ENCODE data around the gene SUN5. TPM values are rescaled to one million over a fixed set of nuclear protein-coding genes. Genes with fewer than 3 reads are reported as not detected.

Gene SUN5
- total and polyA plus RNA-seq, 5 experiments from 2014 or later: not detected

DNA sequence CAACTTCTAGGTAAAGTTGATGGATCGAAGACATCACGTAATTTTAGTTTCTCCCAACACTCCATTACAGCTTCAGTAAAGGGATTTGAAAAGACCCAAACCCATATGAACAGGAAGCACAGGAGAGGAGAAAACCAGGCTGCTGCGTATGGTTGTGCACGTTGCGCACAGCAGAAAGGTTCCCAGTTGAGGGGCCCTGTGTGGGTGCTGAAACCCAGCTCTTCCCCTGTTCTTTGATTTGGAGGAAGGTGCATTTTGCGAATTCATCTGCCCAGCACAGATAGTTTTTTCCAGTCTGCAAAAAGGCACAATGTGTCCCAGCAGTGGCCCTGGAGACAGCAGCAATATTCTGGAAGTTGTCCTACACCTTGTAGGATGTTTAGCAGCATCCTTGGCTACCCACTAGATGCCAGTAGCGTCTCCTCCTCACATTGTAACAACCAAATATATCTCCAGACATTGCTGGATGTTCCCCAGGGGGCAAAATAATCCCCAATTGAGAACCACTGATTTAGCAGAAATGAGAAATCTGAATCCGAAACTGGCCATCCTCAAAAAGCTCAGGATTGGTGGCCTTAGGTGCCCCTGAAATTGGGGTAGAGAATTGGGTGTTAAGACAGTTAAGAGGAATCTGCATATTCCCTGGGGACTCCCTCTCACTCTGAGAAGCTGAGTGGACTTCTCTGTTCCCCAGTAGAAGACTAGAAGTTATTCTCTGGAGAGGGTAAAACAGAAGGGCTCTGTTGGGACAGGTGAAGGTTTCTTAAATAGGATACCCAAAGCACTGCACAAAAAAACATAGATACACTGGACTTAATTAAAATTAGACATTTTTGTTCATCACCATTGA lies 12.2 kb downstream of the SUN5 start:
- Mint-ChIP-seq H3K27ac (peak overlapping the region in 8 of 10 donors; percentile 49 to 83 (median 62)), H3K36me3 (peaks cover 0 to 3% (median 0%) of the 10 kb centered on the region in 3 donors), H3K4me1 (peaks cover 17 to 55% (median 46%) of the 10 kb centered on the region in 4 donors), H3K27me3 (no peaks in the 10 kb centered on the region), H3K4me3 (peak overlapping the region in 5 of 10 donors; percentile 30 to 48 (median 44)), H3K9me3 (peaks cover 0 to 10% (median 0%) of the 10 kb centered on the region in 9 donors)
- POLR2A ChIA-PET: interaction anchor here (0.7 to 0.9 kb wide), 2 partner anchors 19 to 24 kb away, joined by 3 read pairs; no protein-coding TSS in a partner anchor
- DNase-seq (no peak), ATAC-seq (no peak)

DNA sequence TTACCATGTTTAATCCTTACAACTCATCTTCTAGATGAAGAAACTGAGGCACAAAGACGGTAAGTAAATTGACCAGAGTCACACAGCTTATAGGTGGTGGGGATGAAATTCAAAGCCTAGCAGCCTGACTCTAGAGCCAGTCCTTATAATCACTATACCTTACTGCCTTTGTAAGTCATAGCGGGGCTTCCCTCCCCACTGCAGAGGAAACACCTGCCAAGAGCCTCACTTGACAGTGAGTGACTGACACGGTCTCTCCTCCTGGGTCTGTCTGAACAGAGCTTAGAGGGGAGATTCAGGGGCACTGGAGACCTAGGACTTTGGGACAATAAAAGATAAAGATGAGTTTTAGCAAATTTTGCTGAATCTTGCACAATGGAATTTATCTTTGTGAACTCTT lies 12.8 kb downstream of the SUN5 start:
- Mint-ChIP-seq H3K4me1 (peaks cover 18 to 50% (median 43%) of the 10 kb centered on the region in 4 donors), H3K36me3 (peaks cover 0 to 3% (median 0%) of the 10 kb centered on the region in 3 donors), H3K4me3 (peak overlapping the region in 6 of 10 donors; percentile 16 to 48 (median 43)), H3K27me3 (no peaks in the 10 kb centered on the region), H3K27ac (peak overlapping the region in 8 of 10 donors; percentile 49 to 83 (median 62)), H3K9me3 (peaks cover 0 to 10% (median 0%) of the 10 kb centered on the region in 9 donors)
- POLR2A ChIA-PET: interaction anchor here (0.9 kb wide), 1 partner anchor 18 kb away, joined by 3 read pairs; no protein-coding TSS in a partner anchor
- peak in 2 of 10 donors; percentile 23 to 37 for DNase-seq
- ATAC-seq: peak; percentile 70 to 71

DNA sequence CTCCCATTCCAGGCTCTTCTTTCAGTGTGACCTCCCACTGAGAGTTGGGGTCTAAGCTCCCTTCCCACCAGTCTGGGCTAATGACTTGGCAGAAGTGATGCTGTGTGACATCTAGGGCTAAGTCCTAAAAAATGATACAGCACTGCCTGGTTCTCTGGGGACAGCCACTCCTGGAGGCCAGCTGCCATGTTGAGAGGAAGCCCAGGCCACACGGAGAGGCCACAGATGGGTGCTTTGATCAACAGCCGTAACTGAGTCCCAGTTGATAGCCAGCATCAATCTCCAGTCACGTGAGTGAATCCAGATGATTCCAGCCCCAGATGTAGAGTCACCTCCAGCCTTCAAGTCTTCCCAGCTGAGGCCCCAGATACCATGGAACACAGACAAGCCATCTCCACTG lies 13.8 kb downstream of the SUN5 start:
- no peaks in the 10 kb centered on the region for H3K27me3 Mint-ChIP-seq
- peak overlapping the region in 1 of 10 donors; percentile 47 for H3K27ac Mint-ChIP-seq
- no peak for DNase-seq
- no peak overlapping the region for H3K4me3 Mint-ChIP-seq
- H3K36me3 Mint-ChIP-seq: peaks cover 0 to 3% (median 0%) of the 10 kb centered on the region in 3 donors
- H3K4me1 Mint-ChIP-seq: peaks cover 19 to 54% (median 44%) of the 10 kb centered on the region in 4 donors
- POLR2A ChIA-PET: interaction anchor here (2.0 kb wide), 1 partner anchor 17 kb away, joined by 6 read pairs; no protein-coding TSS in a partner anchor
- peaks cover 0 to 6% (median 0%) of the 10 kb centered on the region in 9 donors for H3K9me3 Mint-ChIP-seq
- ATAC-seq: no peak

DNA sequence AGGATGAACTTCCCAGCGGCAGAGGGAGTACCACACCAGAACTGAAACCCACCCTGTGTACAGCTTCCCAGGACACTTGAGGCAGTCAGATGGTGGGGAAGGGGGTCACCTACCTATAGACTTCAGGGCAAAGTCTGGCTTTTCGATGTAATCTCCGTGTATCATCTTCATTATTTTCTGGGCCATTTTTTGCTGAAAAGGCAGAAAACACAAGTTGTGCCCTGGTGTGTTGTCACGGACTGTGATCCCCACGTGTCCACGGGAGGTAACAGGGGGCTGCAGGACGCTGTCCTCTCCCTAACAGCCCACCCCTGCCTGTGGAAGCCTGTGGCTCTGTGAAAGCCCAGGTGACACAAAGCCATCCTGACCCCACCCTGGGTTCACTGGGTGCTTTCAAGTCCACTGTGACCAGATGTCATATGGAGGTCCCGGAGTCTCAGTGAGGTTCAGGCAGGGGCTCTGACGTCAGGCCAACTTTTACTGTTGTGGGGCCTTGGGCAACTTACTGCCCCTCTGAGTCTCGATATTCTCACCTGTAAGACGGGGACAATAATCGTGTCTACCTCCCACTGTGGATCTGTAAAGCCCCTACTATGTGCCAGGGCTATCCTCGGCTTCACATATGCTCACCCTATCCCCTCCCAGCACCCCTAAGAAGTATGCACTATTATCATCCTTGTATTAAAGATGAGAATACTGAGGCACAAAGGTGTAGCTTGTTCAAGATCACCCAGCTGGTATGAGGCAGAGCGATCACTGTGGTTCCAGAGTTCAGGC lies 14.5 kb downstream of the SUN5 start:
- H3K4me1 Mint-ChIP-seq: peaks cover 19 to 53% (median 44%) of the 10 kb centered on the region in 4 donors
- POLR2A ChIA-PET: interaction anchor here (2.0 kb wide), 1 partner anchor 16 kb away, joined by 6 read pairs; no protein-coding TSS in a partner anchor
- H3K27ac Mint-ChIP-seq: peak overlapping the region in 4 of 10 donors; percentile 22 to 76 (median 56)
- ATAC-seq (no peak), DNase-seq (no peak)
- no peak overlapping the region for H3K4me3 Mint-ChIP-seq
- H3K36me3 Mint-ChIP-seq: no peaks in the 10 kb centered on the region
- H3K27me3 Mint-ChIP-seq: no peaks in the 10 kb centered on the region
- peaks cover 0 to under 1% (median 0%) of the 10 kb centered on the region in 9 donors for H3K9me3 Mint-ChIP-seq

DNA sequence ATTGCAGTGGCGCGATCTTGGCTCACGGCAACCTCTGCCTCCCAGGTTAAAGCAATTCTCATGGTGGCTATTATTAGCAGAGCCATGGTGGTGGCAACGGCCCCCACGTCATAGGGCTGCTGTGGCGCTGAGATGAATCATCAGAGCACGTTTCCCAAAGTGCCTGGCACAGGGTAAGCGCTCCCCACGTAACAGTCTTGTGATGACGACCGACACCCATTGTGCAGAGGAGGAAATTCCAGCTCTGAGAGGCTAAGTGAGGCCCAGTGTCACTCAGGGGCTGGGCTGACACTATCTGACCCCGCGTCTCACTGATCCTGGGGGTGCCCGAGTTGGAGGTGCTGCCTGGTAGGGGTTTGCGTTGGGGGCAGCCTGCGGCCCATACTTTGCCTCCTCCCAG lies 16.2 kb downstream of the SUN5 start:
- Mint-ChIP-seq H3K27me3 (no peaks in the 10 kb centered on the region), H3K27ac (peak overlapping the region in 3 of 10 donors; percentile 33 to 76 (median 67)), H3K36me3 (no peaks in the 10 kb centered on the region), H3K9me3 (no peaks in the 10 kb centered on the region), H3K4me3 (no peak overlapping the region), H3K4me1 (peaks cover 9 to 53% (median 37%) of the 10 kb centered on the region in 4 donors)
- ATAC-seq: no peak
- no peak for DNase-seq
- POLR2A ChIA-PET: interaction anchor here (1.6 kb wide), 1 partner anchor 17 kb away, joined by 4 read pairs; no protein-coding TSS in a partner anchor

GRCh38 chr20:32987044-32987825 lies 17.0 kb downstream of the SUN5 start:
- Mint-ChIP-seq H3K4me1 (peaks cover 13 to 49% (median 31%) of the 10 kb centered on the region in 4 donors), H3K36me3 (no peaks in the 10 kb centered on the region), H3K27ac (peak overlapping the region in 1 of 10 donors; percentile 50), H3K9me3 (no peaks in the 10 kb centered on the region), H3K27me3 (no peaks in the 10 kb centered on the region), H3K4me3 (no peak overlapping the region)
- ATAC-seq: no peak
- POLR2A ChIA-PET: interaction anchor here (2.7 kb wide), 1 partner anchor 15 kb away, joined by 15 read pairs; no protein-coding TSS in a partner anchor
- no peak for DNase-seq

DNA sequence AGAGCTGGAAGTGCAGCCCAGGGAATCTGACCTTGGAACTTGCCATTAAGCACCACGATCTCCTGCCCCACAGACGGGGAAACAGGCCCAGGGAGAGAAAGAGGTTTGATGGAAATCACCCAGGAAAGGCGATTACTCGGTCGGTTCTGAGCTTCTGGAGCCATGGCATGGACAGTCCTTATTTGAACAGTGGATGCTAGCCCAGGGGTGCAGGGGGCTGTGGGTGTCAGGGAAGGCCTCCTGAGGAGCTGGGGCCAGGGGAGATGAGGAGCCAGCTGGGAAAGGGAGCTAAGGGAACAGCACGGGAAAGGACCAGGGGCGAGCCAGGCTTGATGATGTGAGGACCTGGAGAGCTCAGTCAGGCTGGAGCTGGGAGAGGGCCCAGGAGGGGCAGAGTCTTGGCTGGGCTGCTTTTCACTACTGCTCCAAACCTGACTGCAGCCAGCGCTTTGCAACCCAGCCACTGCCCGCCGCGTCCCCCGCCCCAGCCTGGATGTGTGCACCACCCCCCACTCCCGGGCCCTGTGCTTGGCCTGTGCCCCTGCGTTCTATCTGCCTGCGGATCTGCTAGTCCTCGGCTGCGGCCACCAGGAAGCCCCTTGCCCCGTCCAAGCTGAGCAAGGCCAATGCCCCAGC lies 17.8 kb downstream of the SUN5 start:
- Mint-ChIP-seq H3K4me1 (peaks cover 10 to 46% (median 28%) of the 10 kb centered on the region in 4 donors), H3K9me3 (no peaks in the 10 kb centered on the region), H3K27me3 (no peaks in the 10 kb centered on the region), H3K36me3 (no peaks in the 10 kb centered on the region), H3K4me3 (no peak overlapping the region), H3K27ac (peak overlapping the region in 5 of 10 donors; percentile 42 to 81 (median 53))
- no peak for DNase-seq
- POLR2A ChIA-PET: interaction anchor here (2.7 kb wide), 1 partner anchor 15 kb away, joined by 15 read pairs; no protein-coding TSS in a partner anchor
- ATAC-seq: no peak

GRCh38 chr20:32985596-32985995 lies 18.6 kb downstream of the SUN5 start:
- no peaks in the 10 kb centered on the region for H3K27me3 Mint-ChIP-seq
- ATAC-seq: no peak
- H3K4me1 Mint-ChIP-seq: peaks cover 2 to 44% (median 26%) of the 10 kb centered on the region in 4 donors
- peak overlapping the region in 1 of 10 donors; percentile 80 for H3K27ac Mint-ChIP-seq
- no peaks in the 10 kb centered on the region for H3K36me3 Mint-ChIP-seq
- DNase-seq: no peak
- H3K4me3 Mint-ChIP-seq: no peak overlapping the region
- H3K9me3 Mint-ChIP-seq: no peaks in the 10 kb centered on the region
- POLR2A ChIA-PET: interaction anchor here (1.4 to 2.7 kb wide), 2 partner anchors 9 to 14 kb away, joined by 6 to 15 read pairs; no protein-coding TSS in a partner anchor

DNA sequence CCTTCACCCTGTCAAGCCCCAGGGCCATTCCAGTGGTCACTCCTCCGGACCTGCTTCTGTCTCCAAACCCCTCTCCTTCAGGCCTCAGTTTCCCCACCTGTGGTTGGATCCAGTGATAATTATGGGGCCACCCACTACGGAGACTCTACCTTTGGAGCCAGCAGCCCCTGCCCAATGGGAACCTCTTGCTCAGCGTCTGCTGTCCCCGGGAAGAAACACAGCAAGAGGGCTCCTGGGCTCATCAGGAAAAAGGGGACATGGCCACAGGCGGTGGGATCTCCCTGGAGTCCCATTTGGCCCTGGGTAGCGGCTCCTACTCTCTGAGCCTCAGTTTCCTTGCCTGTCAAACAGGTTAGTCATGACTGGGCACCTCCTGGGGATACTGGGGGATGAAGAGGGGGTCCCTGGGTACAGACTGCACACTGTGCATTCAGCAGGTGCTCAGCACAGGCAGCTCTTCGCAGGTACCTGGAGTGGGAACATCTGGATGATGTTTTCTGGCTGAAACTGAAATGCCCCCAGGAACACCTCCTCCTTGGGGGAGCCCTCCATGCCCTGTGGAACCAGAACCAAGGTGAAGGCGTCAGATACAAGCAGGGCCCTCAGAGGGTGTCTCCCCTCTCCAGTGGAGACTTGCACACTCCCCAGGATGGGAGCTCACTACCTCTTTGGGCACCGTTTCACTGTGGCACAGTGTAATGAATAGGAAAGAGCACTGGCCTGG lies 19.4 kb downstream of the SUN5 start:
- Mint-ChIP-seq H3K4me1 (peaks cover 1 to 43% (median 26%) of the 10 kb centered on the region in 4 donors), H3K9me3 (no peaks in the 10 kb centered on the region), H3K27ac (peak overlapping the region in 2 of 10 donors; percentile 25 to 40), H3K27me3 (no peaks in the 10 kb centered on the region), H3K36me3 (no peaks in the 10 kb centered on the region), H3K4me3 (no peak overlapping the region)
- POLR2A ChIA-PET: interaction anchor here (1.4 to 2.7 kb wide), 3 partner anchors 8 to 13 kb away, joined by 4 to 15 read pairs (median 6); no protein-coding TSS in a partner anchor
- ATAC-seq: no peak
- DNase-seq: no peak

- H3K27me3 Mint-ChIP-seq: no peaks in the 10 kb centered on the region
- ATAC-seq (no peak), DNase-seq (no peak)
- peaks cover 1 to 46% (median 27%) of the 10 kb centered on the region in 4 donors for H3K4me1 Mint-ChIP-seq
- H3K36me3 Mint-ChIP-seq: no peaks in the 10 kb centered on the region
- H3K4me3 Mint-ChIP-seq: no peak overlapping the region
- no peaks in the 10 kb centered on the region for H3K9me3 Mint-ChIP-seq
- POLR2A ChIA-PET: interaction anchor here (1.4 to 2.7 kb wide), 2 partner anchors 10 to 17 kb away, joined by 4 to 7 read pairs; no protein-coding TSS in a partner anchor
- peak overlapping the region in 3 of 10 donors; percentile 5 to 51 (median 25) for H3K27ac Mint-ChIP-seq
These were observed 20.0 kb downstream of the SUN5 start for GRCh38 chr20:32984196-32984595.

Measured in naive thymus-derived CD8-positive, alpha-beta T cell (primary cell).